Uterus (tissue), 4 donors: ENCODE results near the gene XDH. TPM values are rescaled to one million over a fixed set of nuclear protein-coding genes. Genes with fewer than 3 reads are reported as not detected.

Experiments used
- DNase-seq, 2 donors: peaks; one replicate each; pipeline ENCODE4 v3.0.0-alpha.2; 2019 to 2020
- H3K27ac ChIP-seq, 2 donors: fragments of 200-600 bp; sonication (generic); 1 replicate in 1 of 2; 2 replicates in 1 of 2; pipeline ENCODE4 v1.5.1; 2016 to 2018
- H3K27me3 ChIP-seq, 2 donors: fragments of 200-600 bp; sonication (generic); one replicate each; pipeline ENCODE4 v1.5.1; 2018 to 2019; ENCODE audit warnings: control low read depth in 1 of 2
- H3K36me3 ChIP-seq, 2 donors: fragments of 200-600 bp; sonication (generic); one replicate each; pipeline ENCODE4 v1.5.1; 2019; ENCODE audit warnings: control low read depth in 1 of 2
- H3K4me1 ChIP-seq, 2 donors: fragments of 200-600 bp; sonication (generic); one replicate each; pipeline ENCODE4 v1.5.1; 2018 to 2019; ENCODE audit warnings: control low read depth in 1 of 2
- H3K4me3 ChIP-seq, 2 donors: fragments of 200-600 bp; sonication (generic); 1 replicate in 1 of 2; 2 replicates in 1 of 2; pipeline ENCODE4 v1.5.1; 2018 to 2019; ENCODE audit warnings: mild to moderate bottlenecking in 1 of 2
- H3K9me3 ChIP-seq, 2 donors: fragments of 200-600 bp; sonication (generic); one replicate each; pipeline ENCODE4 v1.5.1; 2019; ENCODE audit warnings: control low read depth in 1 of 2
- POLR2A ChIP-seq, 2 donors: fragments of 450-650 bp; IDR thresholded peaks; one replicate each; pipeline ENCODE4 v1.6.1; 2016; ENCODE audit warnings: antibody characterized with exemption in 2 of 2, mild to moderate bottlenecking in 1 of 2, moderate library complexity in 1 of 2
- intact Hi-C: fragments of 100-400 bp; cut with DNase I; formaldehyde crosslinking; loops from one replicate; pipeline ENCODE4 v1.15.1; 2023; ENCODE audit warnings: low total_unique reads
- total RNA-seq, 4 donors: library from RNA; depleted of rRNA in 3 of 4; stranded (reverse); fragments of >200 nt in 3 of 4; gene quantifications; one replicate each; pipeline versions ENCODE4 v1.1.0 to v1.2.4, GENCODE V29; 2014 to 2023
- TF ChIP-seq, protein P1 (sequence below), 4 experiments: fragments of 200-600 bp in 2 of 4; fragments of 450-650 bp in 2 of 4; sonication (generic) in 2 of 4; IDR thresholded peaks; one replicate each; pipeline ENCODE4 v1.5.1; 2016 to 2019; ENCODE audit warnings: antibody characterized with exemption in 4 of 4, mild to moderate bottlenecking in 2 of 4, moderate library complexity in 1 of 4
- donor health status: DM: yes; HTN: yes; CAD: no.

Gene XDH
- total RNA-seq, 4 donors from 2014 or later = 0.35 TPM; not detected in 3

DNA sequence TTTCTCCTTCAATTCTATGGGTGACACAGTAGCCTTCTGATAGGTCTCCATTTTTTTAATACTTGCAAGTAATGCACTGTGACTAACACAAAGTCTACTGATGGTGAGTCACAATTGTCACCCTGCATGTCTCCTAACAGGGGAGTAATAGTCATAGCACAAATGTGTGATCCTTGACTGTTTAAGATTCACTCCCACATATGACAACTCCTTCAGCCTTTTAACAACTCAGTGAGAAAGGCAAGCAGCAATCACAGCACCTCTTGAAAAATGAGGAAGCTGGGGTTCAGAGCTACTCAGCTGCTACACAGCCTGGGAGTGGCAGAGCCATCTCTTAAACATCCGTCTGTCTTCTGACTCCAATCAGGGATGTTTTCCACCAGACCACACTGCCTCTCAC, 116.8 kb downstream of the XDH start:
- no peaks in the 10 kb centered on the region for H3K9me3 ChIP-seq
- no peaks in the 10 kb centered on the region for H3K27me3 ChIP-seq
- no peaks in the 10 kb centered on the region for H3K4me1 ChIP-seq
- no peak overlapping the region for H3K27ac ChIP-seq
- intact Hi-C loops = no loop called here
- TF ChIP-seq, protein P1, sequence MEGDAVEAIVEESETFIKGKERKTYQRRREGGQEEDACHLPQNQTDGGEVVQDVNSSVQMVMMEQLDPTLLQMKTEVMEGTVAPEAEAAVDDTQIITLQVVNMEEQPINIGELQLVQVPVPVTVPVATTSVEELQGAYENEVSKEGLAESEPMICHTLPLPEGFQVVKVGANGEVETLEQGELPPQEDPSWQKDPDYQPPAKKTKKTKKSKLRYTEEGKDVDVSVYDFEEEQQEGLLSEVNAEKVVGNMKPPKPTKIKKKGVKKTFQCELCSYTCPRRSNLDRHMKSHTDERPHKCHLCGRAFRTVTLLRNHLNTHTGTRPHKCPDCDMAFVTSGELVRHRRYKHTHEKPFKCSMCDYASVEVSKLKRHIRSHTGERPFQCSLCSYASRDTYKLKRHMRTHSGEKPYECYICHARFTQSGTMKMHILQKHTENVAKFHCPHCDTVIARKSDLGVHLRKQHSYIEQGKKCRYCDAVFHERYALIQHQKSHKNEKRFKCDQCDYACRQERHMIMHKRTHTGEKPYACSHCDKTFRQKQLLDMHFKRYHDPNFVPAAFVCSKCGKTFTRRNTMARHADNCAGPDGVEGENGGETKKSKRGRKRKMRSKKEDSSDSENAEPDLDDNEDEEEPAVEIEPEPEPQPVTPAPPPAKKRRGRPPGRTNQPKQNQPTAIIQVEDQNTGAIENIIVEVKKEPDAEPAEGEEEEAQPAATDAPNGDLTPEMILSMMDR (IDR thresholded peaks at IDR 0.05) = no peak
- no peak for TF ChIP-seq POLR2A (IDR thresholded peaks at IDR 0.05)
- no peak for DNase-seq
- no peak overlapping the region for H3K4me3 ChIP-seq
- H3K36me3 ChIP-seq = no peaks in the 10 kb centered on the region

- no peaks in the 10 kb centered on the region for H3K9me3 ChIP-seq
- no peaks in the 10 kb centered on the region for H3K36me3 ChIP-seq
- no peak overlapping the region for H3K4me3 ChIP-seq
- DNase-seq = no peak
- no peak overlapping the region for H3K27ac ChIP-seq
- intact Hi-C loops = no loop called here
- H3K27me3 ChIP-seq = no peaks in the 10 kb centered on the region
- TF ChIP-seq, protein P1 (IDR thresholded peaks at IDR 0.05) = no peak
- no peak for TF ChIP-seq POLR2A (IDR thresholded peaks at IDR 0.05)
- no peaks in the 10 kb centered on the region for H3K4me1 ChIP-seq
Observed at GRCh38 chr2:31296641-31297287, 117.8 kb downstream of the XDH start.

DNA sequence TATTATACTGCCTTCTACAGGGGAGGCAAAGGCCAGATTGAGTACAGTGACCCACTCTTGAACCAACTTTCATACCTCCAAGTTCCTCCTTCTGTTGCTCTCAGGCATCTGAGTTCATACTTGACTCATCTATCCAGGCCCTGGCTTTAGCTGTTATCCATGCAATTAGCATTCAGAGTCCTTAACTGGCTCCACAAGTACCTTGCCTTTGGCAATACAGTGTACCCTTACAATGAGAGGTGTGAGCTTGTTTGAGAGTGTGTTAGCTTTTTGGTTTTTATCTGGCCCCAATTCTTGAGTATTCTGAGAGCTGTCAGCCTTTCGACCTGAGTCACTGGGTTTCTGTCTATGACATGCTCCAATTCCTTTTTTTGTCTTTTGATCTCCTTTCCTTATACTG, 120.3 kb downstream of the XDH start:
- no peak for TF ChIP-seq POLR2A (IDR thresholded peaks at IDR 0.05)
- TF ChIP-seq, protein P1 (IDR thresholded peaks at IDR 0.05) = no peak
- Histone ChIP-seq H3K4me1 (no peaks in the 10 kb centered on the region), H3K27me3 (no peaks in the 10 kb centered on the region), H3K27ac (no peak overlapping the region), H3K9me3 (no peaks in the 10 kb centered on the region), H3K36me3 (no peaks in the 10 kb centered on the region), H3K4me3 (no peak overlapping the region)
- intact Hi-C loops = no loop called here
- DNase-seq = no peak

DNA sequence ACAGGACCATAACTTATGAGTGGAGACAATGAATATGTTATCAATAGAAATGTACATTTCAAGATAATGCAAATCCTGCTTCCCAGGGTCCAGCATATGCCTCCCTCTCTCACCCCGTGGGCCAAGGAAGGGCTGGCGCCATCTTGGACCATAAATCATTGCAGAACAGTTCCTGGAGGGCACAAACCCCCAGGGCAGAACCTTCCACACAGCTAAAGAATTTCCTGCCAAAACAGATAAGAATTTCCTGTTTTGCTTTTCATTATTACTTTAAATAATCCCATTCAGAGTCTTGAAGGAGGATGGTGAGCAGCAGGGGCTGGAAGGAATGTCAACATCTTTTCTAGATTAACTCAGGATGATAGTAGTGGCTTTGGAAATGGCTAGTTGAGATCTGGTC, 126.9 kb downstream of the XDH start:
- H3K27me3 ChIP-seq = no peaks in the 10 kb centered on the region
- TF ChIP-seq POLR2A (IDR thresholded peaks at IDR 0.05) = no peak
- TF ChIP-seq, protein P1 (IDR thresholded peaks at IDR 0.05) = no peak
- no peak overlapping the region for H3K4me3 ChIP-seq
- H3K4me1 ChIP-seq = no peaks in the 10 kb centered on the region
- H3K9me3 ChIP-seq = no peaks in the 10 kb centered on the region
- no peaks in the 10 kb centered on the region for H3K36me3 ChIP-seq
- DNase-seq = no peak
- no peak overlapping the region for H3K27ac ChIP-seq
- intact Hi-C loops = no loop called here

DNA sequence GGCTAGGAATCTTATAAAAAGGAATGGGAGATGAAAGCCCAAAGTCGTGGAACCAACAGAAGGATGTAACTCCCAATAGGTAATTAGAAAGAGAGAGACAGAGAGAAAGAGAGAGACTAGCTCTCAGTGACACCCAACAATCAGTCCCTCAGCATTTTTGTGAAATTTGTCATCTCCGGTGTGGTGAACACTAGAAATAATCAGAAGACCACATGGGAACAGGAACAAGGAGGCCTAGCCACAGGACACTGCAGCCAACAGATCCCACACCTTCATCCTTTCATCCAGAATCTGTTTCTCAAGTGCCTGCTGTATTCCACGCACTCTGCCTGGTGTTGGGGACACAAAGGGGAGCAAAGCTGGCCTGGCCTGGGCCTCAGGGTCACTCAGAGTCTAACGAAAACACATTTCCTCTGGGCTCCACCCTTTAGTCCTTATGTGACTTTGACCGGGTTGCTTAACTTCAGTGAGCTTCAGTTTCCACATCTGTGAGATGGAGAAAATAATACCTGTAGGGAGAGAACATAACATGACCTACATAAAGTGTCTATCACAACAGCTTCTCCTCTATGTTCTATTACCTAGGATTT, 127.5 kb downstream of the XDH start:
- intact Hi-C loops = no loop called here
- H3K4me1 ChIP-seq = no peaks in the 10 kb centered on the region
- H3K36me3 ChIP-seq = no peaks in the 10 kb centered on the region
- no peak overlapping the region for H3K4me3 ChIP-seq
- DNase-seq = no peak
- H3K27ac ChIP-seq = no peak overlapping the region
- TF ChIP-seq, protein P1 (IDR thresholded peaks at IDR 0.05) = no peak
- no peak for TF ChIP-seq POLR2A (IDR thresholded peaks at IDR 0.05)
- H3K27me3 ChIP-seq = no peaks in the 10 kb centered on the region
- H3K9me3 ChIP-seq = no peaks in the 10 kb centered on the region
